GM12891 (cell line): Measurements from ENCODE around the gene EPB41L3.

Experiments
- DNase-seq: peaks from one replicate; pipeline ENCODE4 v3.0.0; 2011; ENCODE audit warnings: low spot score; ENCODE audit not compliant: insufficient read length
- FAIRE-seq: peaks from 2 replicates; lab custom pipeline; 2011; peaks lifted over from hg19 to GRCh38; lab: Jason Lieb, UNC
- PAX5 ChIP-seq: IDR thresholded peaks from 2 replicates; pipeline ENCODE4 v1.6.1; 2011; ENCODE audit warnings: low read length, moderate library complexity, mild to moderate bottlenecking; ENCODE audit not compliant: insufficient read depth, severe bottlenecking
- POLR2A ChIP-seq: IDR thresholded peaks from 2 replicates; pipeline ENCODE4 v1.6.1; 2011; ENCODE audit warnings: low read depth, low read length, control low read depth
- POLR2AphosphoS5 ChIP-seq: IDR thresholded peaks from 2 replicates; pipeline ENCODE4 v1.6.1; 2011; ENCODE audit warnings: low read depth, low read length, control low read depth
- POU2F2 ChIP-seq: IDR thresholded peaks from 2 replicates; pipeline ENCODE4 v1.6.1; 2011; ENCODE audit warnings: low read depth, mild to moderate bottlenecking, control low read depth, low read length, moderate library complexity
- SPI1 ChIP-seq: IDR thresholded peaks from 2 replicates; pipeline ENCODE4 v1.6.1; 2011; ENCODE audit warnings: low read depth, low read length, control low read depth
- TAF1 ChIP-seq: IDR thresholded peaks from 2 replicates; pipeline ENCODE4 v1.6.1; 2011; ENCODE audit warnings: low read depth, low read length, control low read depth

Gene EPB41L3

DNA sequence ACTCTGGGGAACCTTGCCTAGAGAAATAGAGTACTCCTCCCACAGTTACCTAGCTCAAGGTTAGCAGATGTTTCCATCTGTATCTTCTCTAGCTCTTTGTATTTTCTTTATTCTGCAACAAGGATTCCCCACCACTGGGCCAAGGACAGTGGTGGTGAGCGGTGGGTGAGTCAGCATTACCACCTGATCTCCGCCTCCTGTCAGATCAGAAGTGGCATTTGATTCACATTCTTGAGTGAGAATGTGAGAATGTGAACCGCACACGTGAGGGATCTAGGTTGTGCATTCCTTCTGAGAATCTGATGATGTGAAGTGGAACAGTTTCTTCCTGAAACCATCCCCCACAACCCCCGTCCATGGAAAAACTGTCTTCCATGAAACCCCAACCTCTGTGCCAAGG is 9.0 kb downstream of the EPB41L3 start:
- FAIRE-seq (no peak), DNase-seq (no peak)
- TF ChIP-seq POU2F2: no peak
- no peak for TF ChIP-seq POLR2A
- TF ChIP-seq POLR2AphosphoS5: no peak
- no peak for TF ChIP-seq TAF1
- TF ChIP-seq PAX5: no peak
- TF ChIP-seq SPI1: no peak

DNA sequence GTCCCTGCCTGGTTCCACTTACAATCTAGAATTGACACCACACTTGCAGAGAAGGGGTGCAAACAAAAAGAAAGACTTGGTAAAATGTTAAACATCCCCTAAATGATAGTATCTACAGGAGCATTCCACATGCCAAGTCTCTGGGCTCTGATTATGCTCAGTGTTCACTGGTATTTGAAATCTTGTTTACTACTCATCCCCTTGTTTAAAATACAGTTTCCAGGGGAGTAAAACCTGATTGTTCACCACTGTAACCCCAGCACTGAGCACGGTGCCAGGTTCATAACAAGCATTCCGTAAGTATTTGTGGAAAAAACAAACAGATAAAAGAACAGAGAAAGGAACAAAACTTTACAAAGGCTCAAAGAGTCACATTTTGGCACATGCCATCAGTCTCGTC is 11.7 kb downstream of the EPB41L3 start:
- TF ChIP-seq PAX5 (no peak), POLR2AphosphoS5 (no peak), POU2F2 (no peak), TAF1 (no peak), SPI1 (no peak), POLR2A (no peak)
- no peak for DNase-seq
- FAIRE-seq: no peak

DNA sequence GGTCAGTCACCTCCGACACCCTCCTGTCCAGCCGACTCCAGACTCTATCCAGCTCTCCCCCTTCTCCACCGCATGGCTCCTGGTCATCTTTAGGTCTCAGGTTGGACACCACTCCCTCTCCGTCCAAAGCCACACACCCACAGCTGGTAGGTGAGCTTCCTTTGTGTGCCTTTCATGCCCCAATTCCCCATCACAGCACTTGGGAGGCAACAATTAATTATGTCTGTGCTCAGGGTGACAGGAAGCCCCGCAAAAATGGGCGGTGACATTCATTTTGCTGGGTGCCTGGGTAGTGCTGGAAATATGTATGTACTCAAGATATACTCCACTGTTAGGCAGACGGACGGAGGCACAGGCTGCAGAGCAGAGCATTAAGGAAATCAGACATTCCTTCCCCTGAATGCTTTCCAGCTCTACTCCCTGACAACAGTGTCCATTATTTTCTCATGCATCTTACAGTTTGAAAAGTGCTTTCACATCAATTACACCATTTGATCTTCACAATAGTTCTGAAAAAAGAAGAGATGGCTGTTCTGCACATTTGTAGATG is 13.1 kb downstream of the EPB41L3 start:
- no peak for DNase-seq
- FAIRE-seq: no peak
- no peak for TF ChIP-seq PAX5
- no peak for TF ChIP-seq POLR2A
- no peak for TF ChIP-seq POLR2AphosphoS5
- TF ChIP-seq TAF1: no peak
- no peak for TF ChIP-seq SPI1
- TF ChIP-seq POU2F2: no peak

DNA sequence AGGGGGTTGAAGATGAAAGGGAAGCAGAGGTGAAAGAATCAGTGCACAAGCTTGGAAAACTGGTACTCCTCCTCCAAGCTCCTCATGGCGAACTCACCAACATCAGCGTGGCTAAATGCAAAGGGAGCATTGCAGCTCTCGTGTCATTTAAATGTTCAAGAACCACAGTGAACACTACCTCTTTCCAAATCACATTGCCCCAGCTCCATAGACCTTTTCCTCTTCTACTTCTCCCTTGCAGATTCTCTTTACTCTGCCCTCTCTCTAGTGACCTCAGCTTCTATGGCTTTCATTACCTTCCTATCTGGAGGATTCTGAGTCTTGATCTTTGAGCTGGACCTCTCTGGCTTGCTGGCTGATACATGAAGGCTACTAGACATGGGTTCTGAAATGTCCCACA is 14.3 kb downstream of the EPB41L3 start:
- FAIRE-seq (no peak), DNase-seq (no peak)
- TF ChIP-seq POLR2A (no peak), SPI1 (no peak)

DNA sequence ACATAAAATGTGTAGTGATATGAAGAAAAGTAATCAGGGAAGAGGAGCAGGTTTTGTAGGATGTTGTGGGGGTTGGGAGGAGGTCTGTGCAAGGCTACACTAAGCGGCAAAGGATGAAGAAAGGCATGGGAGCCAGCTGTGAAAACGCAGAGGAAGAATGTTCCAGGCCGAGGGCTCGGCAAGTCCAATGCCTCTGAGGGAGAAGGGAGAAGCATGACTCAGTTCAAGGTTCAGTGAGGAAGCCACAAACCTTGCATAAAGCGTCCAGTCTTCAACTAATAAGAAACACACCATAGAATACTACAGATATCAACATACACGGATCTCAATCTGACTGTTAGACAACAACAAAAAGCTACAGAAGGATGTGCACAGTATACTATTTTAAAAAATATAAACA is 16.2 kb downstream of the EPB41L3 start:
- TF ChIP-seq POU2F2: no peak
- no peak for TF ChIP-seq PAX5
- no peak for TF ChIP-seq POLR2A
- no peak for TF ChIP-seq TAF1
- TF ChIP-seq SPI1: no peak
- no peak for TF ChIP-seq POLR2AphosphoS5
- DNase-seq (no peak), FAIRE-seq (no peak)

DNA sequence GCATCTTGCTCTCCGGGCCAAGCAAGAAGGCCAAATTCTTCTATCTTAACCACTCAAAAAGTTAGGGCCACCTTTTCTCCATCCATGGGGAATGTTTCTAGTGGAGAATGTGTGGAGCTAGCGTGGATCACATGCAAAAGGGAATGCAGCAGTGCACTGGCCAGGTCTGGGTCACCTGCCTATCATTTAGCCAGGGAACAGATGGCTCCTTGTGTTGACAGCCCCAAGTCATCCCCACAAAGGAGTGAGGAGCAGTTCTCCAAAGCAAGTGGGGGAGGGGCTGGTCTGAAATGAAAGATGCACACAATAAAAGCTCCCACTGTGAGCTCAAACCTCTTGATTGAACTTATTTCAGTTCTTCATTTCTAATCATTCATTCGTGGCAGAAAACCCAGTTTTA is 19.1 kb downstream of the EPB41L3 start:
- no peak for TF ChIP-seq SPI1
- no peak for DNase-seq
- no peak for FAIRE-seq

DNA sequence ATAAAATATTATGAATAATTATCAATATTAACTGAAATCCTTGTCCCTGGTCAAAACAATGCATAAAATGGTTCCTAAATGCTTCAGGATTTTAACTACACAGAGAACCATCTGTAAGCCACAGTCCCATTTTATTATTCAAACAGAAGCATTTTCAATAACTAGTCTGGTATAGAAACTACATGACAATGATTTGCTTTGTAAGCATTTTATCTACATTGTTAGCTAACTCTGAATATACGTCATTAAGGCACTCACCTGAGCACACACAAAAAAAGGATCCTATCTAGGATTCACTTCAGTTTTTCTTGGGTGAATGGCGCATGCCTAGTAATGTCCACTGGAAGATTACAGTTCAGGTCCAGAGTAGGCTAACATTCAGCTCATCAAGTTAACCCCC is 22.8 kb downstream of the EPB41L3 start:
- FAIRE-seq: no peak
- TF ChIP-seq POLR2A: no peak
- TF ChIP-seq POLR2AphosphoS5: no peak
- TF ChIP-seq SPI1: no peak
- no peak for TF ChIP-seq PAX5
- TF ChIP-seq POU2F2: no peak
- DNase-seq: no peak

DNA sequence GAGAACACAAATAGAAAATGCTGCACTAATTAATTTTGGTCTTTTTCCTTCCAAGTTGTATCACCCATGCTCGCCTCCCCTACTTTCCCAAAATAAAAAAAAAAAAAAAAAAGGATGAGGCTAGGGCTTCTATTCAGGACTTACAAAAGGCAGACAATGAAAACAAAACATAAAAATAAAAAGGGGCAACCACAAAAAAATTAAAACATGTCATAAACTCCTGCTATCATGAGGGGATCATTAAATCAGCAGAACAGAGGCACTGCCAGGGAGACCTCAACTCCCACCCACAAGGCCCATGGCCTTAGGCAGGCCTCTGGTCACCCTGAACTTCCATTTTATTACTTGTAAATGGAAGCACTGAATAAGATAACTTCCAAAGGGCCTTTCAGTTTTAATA is 23.3 kb downstream of the EPB41L3 start:
- TF ChIP-seq POLR2AphosphoS5 (no peak), PAX5 (no peak), POLR2A (no peak), SPI1 (no peak), TAF1 (no peak), POU2F2 (no peak)
- DNase-seq: no peak
- FAIRE-seq: no peak

DNA sequence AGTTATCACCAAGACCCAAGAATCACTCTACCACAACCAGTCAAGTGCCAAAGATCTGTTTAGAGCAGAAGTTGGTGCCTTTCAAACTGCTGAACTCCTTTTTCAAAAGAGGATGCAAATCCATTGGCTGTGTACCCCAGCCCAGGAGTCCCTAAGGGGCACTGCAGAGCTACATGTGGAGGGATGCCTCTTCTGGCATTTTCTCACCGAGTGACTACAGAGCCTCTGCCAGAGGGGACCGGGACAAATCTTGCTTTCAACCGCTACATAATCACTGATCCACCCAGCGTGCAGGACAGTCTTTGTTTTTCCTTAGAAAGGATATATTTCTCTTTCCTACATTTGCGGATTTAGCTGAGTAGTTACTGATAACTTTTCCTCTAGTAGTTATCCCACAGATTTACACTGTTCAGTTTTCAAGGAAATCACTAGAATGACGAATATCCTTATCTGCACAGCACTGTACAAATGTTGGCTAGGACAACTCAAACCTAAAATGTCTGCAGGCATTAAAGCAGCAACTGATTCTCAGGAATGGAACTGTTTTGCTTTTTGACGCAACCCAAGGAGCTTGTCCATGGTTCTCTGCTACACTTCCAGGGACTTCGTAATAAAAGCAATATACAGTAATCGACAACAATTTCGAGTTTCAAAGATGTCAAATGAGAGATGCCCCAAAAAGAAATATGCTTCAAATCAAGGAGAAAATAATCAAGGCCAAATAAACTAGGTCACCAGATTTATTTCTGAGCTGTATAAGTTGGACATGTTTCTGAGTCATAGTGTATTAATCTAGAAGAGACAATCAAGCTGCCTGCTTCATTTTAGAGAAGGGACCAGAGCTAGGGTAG is 24.1 kb downstream of the EPB41L3 start:
- DNase-seq: no peak
- FAIRE-seq: no peak
- no peak for TF ChIP-seq TAF1
- TF ChIP-seq POLR2A: no peak
- no peak for TF ChIP-seq POU2F2
- TF ChIP-seq PAX5: no peak
- no peak for TF ChIP-seq SPI1
- TF ChIP-seq POLR2AphosphoS5: no peak

DNA sequence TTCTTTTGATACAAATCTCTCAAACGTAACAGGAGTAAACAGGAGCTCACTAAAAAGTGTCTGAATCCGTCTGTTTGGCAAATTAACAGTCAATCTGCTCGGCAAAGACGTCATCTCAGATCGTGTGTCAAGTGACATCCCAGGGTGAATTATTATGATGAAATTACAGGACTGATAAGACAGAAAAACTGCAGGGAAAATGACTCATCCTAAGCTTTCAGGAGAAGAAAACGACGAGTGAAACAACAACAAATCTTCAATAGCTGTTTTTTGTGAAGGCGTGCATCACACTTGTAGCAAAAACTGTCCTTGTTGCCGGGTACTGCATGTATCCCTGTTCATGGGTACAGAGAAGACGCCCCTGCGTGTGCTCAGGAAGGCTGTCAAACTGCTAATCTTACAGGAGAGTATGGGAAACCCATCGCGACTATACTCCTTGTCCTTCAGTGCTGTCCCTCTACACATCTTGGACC is 24.9 kb downstream of the EPB41L3 start:
- FAIRE-seq (no peak), DNase-seq (no peak)
- TF ChIP-seq POU2F2: no peak
- no peak for TF ChIP-seq POLR2A
- TF ChIP-seq SPI1: no peak
- no peak for TF ChIP-seq POLR2AphosphoS5
- TF ChIP-seq PAX5: no peak
- TF ChIP-seq TAF1: no peak
